GM12891 (cell line): ENCODE data around the gene HUWE1.

Source experiments
- POLR2A ChIP-seq: IDR thresholded peaks from 2 replicates; pipeline ENCODE4 v1.6.1; 2011; ENCODE audit warnings: low read depth, low read length, control low read depth
- POLR2AphosphoS5 ChIP-seq: IDR thresholded peaks from 2 replicates; pipeline ENCODE4 v1.6.1; 2011; ENCODE audit warnings: low read depth, low read length, control low read depth
- TAF1 ChIP-seq: IDR thresholded peaks from 2 replicates; pipeline ENCODE4 v1.6.1; 2011; ENCODE audit warnings: low read depth, low read length, control low read depth

GRCh38 chrX:53694642-53695041, 8.1 kb upstream of the HUWE1 start:
- TF ChIP-seq POLR2A = no peak
- no peak for TF ChIP-seq POLR2AphosphoS5
- TF ChIP-seq TAF1 = no peak
